Endodermal cell (in vitro differentiated cells): ENCODE results near the gene ACTL8. TPM values are rescaled to one million over a fixed set of nuclear protein-coding genes. Genes with fewer than 3 reads are reported as not detected.

ENCODE experiments used
- DNase-seq: peaks from one replicate; pipeline ENCODE4 v3.0.0-alpha.2; 2017
- H3K27ac ChIP-seq: 2 replicates; pipeline ENCODE4 v1.5.1; 2013; ENCODE audit warnings: mild to moderate bottlenecking, low read depth, low read length, moderate library complexity
- H3K27me3 ChIP-seq: 2 replicates; pipeline ENCODE4 v1.6.1; 2013; ENCODE audit warnings: mild to moderate bottlenecking, low read length, moderate library complexity; ENCODE audit not compliant: insufficient read depth, control insufficient read depth, poor library complexity, severe bottlenecking
- H3K36me3 ChIP-seq: 2 replicates; pipeline ENCODE4 v1.7.0; 2013; ENCODE audit warnings: mild to moderate bottlenecking, low read length, moderate library complexity; ENCODE audit not compliant: control insufficient read depth, insufficient read depth
- H3K4me1 ChIP-seq: one replicate; pipeline ENCODE4 v1.7.0; 2013; ENCODE audit warnings: low read length; ENCODE audit not compliant: control insufficient read depth, insufficient read depth
- H3K4me3 ChIP-seq: 2 replicates; pipeline ENCODE4 v1.5.1; 2013; ENCODE audit warnings: mild to moderate bottlenecking, low read length, moderate library complexity
- H3K9ac ChIP-seq: 2 replicates; pipeline ENCODE4 v1.6.1; 2013; ENCODE audit warnings: mild to moderate bottlenecking, low read length, moderate library complexity; ENCODE audit not compliant: poor library complexity, severe bottlenecking; ENCODE audit errors: extremely low read depth
- H3K9me3 ChIP-seq: 2 replicates; pipeline ENCODE4 v1.6.1; 2013; ENCODE audit warnings: mild to moderate bottlenecking, low read length, moderate library complexity; ENCODE audit not compliant: control insufficient read depth
- H3K27ac Mint-ChIP-seq: 2 replicates; pipeline ENCODE4 v1.8.0; 2020; ENCODE audit warnings: mixed read lengths
- H3K27me3 Mint-ChIP-seq: 2 replicates; pipeline ENCODE4 v1.8.0; 2021; ENCODE audit warnings: mild to moderate bottlenecking, mixed read lengths; ENCODE audit not compliant: insufficient read depth
- H3K36me3 Mint-ChIP-seq: 2 replicates; pipeline ENCODE4 v1.8.0; 2020; ENCODE audit warnings: low read depth, mixed read lengths
- H3K4me1 Mint-ChIP-seq: 2 replicates; pipeline ENCODE4 v1.8.0; 2020; ENCODE audit warnings: mixed read lengths
- H3K4me3 Mint-ChIP-seq: 2 replicates; pipeline ENCODE4 v1.8.0; 2020; ENCODE audit warnings: mild to moderate bottlenecking, moderate library complexity, mixed read lengths
- H3K9me3 Mint-ChIP-seq: 2 replicates; pipeline ENCODE4 v1.8.0; 2020; ENCODE audit warnings: mild to moderate bottlenecking, mixed read lengths
- WGBS, 2 experiments: methylation state at CpG; one replicate each; pipeline versions ENCODE4 v1.1.5 to v1.1.7; 2013; ENCODE audit warnings: missing lambda C conversion rate in 2 of 2, mixed read lengths in 1 of 2; ENCODE audit not compliant: insufficient coverage in 1 of 2, insufficient read length in 1 of 2; 5-methylcytosine and 5-hydroxymethylcytosine counted together
- total RNA-seq, 2 donors: library from RNA; stranded (reverse); fragmentation: NEBNext Ultra II Directional in 1 of 2; extraction: Animal tissue kit (Norgen Biotek cat#: 25700) in 1 of 2; gene quantifications; 2 replicates in 1 of 2; 3 replicates in 1 of 2; pipeline ENCODE4 v1.2.1, GENCODE V29; 2021
- TF ChIP-seq, protein P1 (sequence below): fragments of 200-600 bp; sonication (generic); conservative IDR thresholded peaks from 2 replicates; pipeline ENCODE4 v1.5.0; 2021; ENCODE audit warnings: antibody characterized with exemption, mild to moderate bottlenecking

Gene ACTL8
- total RNA-seq, 2 donors from 2014 or later: not detected

GRCh38 chr1:17856496-17857108, 101.5 kb downstream of the ACTL8 start:
- Mint-ChIP-seq H3K27ac (no peak overlapping the region), H3K27me3 (peaks cover 2% of the 10 kb centered on the region), H3K9me3 (no peaks in the 10 kb centered on the region), H3K36me3 (no peaks in the 10 kb centered on the region), H3K4me3 (no peak overlapping the region), H3K4me1 (peaks cover 1% of the 10 kb centered on the region)
- Histone ChIP-seq H3K36me3 (no peaks in the 10 kb centered on the region), H3K27me3 (no peaks in the 10 kb centered on the region), H3K4me3 (no peak overlapping the region), H3K9ac (no peak overlapping the region), H3K4me1 (no peaks in the 10 kb centered on the region), H3K27ac (no peak overlapping the region), H3K9me3 (no peaks in the 10 kb centered on the region)
- DNase-seq: no peak
- TF ChIP-seq, protein P1, sequence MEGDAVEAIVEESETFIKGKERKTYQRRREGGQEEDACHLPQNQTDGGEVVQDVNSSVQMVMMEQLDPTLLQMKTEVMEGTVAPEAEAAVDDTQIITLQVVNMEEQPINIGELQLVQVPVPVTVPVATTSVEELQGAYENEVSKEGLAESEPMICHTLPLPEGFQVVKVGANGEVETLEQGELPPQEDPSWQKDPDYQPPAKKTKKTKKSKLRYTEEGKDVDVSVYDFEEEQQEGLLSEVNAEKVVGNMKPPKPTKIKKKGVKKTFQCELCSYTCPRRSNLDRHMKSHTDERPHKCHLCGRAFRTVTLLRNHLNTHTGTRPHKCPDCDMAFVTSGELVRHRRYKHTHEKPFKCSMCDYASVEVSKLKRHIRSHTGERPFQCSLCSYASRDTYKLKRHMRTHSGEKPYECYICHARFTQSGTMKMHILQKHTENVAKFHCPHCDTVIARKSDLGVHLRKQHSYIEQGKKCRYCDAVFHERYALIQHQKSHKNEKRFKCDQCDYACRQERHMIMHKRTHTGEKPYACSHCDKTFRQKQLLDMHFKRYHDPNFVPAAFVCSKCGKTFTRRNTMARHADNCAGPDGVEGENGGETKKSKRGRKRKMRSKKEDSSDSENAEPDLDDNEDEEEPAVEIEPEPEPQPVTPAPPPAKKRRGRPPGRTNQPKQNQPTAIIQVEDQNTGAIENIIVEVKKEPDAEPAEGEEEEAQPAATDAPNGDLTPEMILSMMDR: no peak
- 82 to 92% methylated on average over 2 to 7 of the region's 7 CpGs for WGBS, 2 experiments

- H3K4me3 ChIP-seq: no peak overlapping the region
- no peaks in the 10 kb centered on the region for H3K27me3 ChIP-seq
- H3K36me3 ChIP-seq: no peaks in the 10 kb centered on the region
- H3K27ac ChIP-seq: no peak overlapping the region
- Mint-ChIP-seq H3K4me3 (no peak overlapping the region), H3K27ac (no peak overlapping the region), H3K4me1 (peaks cover 6% of the 10 kb centered on the region), H3K36me3 (no peaks in the 10 kb centered on the region), H3K27me3 (peaks cover 2% of the 10 kb centered on the region), H3K9me3 (no peaks in the 10 kb centered on the region)
- no peaks in the 10 kb centered on the region for H3K9me3 ChIP-seq
- TF ChIP-seq, protein P1: no peak
- no peaks in the 10 kb centered on the region for H3K4me1 ChIP-seq
- no peak for DNase-seq
- WGBS, 2 experiments: 88 to 100% methylated on average over 2 to 4 of the region's 4 CpGs
- H3K9ac ChIP-seq: no peak overlapping the region
These were observed 102.0 kb downstream of the ACTL8 start for GRCh38 chr1:17857109-17857499.

- 89 to 97% methylated on average over 5 of the region's 5 CpGs for WGBS, 2 experiments
- peaks cover 7% of the 10 kb centered on the region for H3K4me1 Mint-ChIP-seq
These were observed 102.9 kb downstream of the ACTL8 start for GRCh38 chr1:17857996-17858395.

More at GRCh38 chr1:17857996-17858395, 102.9 kb downstream of the ACTL8 start:
- Mint-ChIP-seq H3K9me3 (no peaks in the 10 kb centered on the region), H3K36me3 (no peaks in the 10 kb centered on the region), H3K4me3 (no peak overlapping the region), H3K27me3 (peaks cover 2% of the 10 kb centered on the region), H3K27ac (no peak overlapping the region)
- DNase-seq: no peak
- no peak overlapping the region for H3K4me3 ChIP-seq
- TF ChIP-seq, protein P1: no peak
- H3K36me3 ChIP-seq: no peaks in the 10 kb centered on the region
- no peaks in the 10 kb centered on the region for H3K4me1 ChIP-seq
- no peak overlapping the region for H3K27ac ChIP-seq
- H3K27me3 ChIP-seq: no peaks in the 10 kb centered on the region
- no peaks in the 10 kb centered on the region for H3K9me3 ChIP-seq
- no peak overlapping the region for H3K9ac ChIP-seq
